Astrocyte of the spinal cord (primary cell): Measurements from ENCODE around the gene AMN.

Experiments used
- DNase-seq: peaks from one replicate; pipeline ENCODE4 v3.0.0; 2011; ENCODE audit warnings: low read depth, low spot score
- H3K4me3 ChIP-seq: 2 replicates; pipeline ENCODE4 v1.5.1; 2011; ENCODE audit warnings: low read depth, mild to moderate bottlenecking, low read length, moderate library complexity
- in situ Hi-C: cut with HindIII; loops from 2 replicates; pipeline ENCODE4 v1.10.0; 2017; ENCODE audit warnings: low sequenced_read_pairs
- TF ChIP-seq, protein P1 (sequence below): IDR thresholded peaks from 2 replicates; pipeline ENCODE4 v1.5.1; 2012; ENCODE audit warnings: low read depth, mild to moderate bottlenecking, low read length, inconsistent platforms

The AMN gene

DNA sequence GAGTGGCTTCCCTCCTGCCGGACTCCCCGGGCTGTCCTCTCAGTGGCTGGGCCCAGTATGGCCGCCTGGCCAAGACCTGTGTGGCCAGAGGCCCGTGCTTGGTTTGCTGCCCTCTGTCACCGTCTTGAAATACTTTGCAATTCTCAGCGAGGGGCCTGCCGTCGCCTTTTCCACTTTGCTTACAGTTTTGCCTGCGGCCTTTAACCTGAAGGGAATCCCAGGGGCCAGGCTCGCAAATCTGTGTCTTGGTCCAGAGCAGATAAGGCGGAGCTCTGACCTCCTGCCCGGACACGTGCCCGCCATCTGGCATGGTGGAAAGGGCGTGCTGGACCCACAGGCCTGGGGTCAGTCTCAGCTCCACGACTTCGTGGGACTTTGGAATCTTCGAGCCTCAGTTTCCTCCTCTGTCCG lies 10.9 kb upstream of the AMN start:
- TF ChIP-seq, protein P1, sequence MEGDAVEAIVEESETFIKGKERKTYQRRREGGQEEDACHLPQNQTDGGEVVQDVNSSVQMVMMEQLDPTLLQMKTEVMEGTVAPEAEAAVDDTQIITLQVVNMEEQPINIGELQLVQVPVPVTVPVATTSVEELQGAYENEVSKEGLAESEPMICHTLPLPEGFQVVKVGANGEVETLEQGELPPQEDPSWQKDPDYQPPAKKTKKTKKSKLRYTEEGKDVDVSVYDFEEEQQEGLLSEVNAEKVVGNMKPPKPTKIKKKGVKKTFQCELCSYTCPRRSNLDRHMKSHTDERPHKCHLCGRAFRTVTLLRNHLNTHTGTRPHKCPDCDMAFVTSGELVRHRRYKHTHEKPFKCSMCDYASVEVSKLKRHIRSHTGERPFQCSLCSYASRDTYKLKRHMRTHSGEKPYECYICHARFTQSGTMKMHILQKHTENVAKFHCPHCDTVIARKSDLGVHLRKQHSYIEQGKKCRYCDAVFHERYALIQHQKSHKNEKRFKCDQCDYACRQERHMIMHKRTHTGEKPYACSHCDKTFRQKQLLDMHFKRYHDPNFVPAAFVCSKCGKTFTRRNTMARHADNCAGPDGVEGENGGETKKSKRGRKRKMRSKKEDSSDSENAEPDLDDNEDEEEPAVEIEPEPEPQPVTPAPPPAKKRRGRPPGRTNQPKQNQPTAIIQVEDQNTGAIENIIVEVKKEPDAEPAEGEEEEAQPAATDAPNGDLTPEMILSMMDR: no peak
- no peak overlapping the region for H3K4me3 ChIP-seq
- in situ Hi-C loops: no loop called here
- no peak for DNase-seq

DNA sequence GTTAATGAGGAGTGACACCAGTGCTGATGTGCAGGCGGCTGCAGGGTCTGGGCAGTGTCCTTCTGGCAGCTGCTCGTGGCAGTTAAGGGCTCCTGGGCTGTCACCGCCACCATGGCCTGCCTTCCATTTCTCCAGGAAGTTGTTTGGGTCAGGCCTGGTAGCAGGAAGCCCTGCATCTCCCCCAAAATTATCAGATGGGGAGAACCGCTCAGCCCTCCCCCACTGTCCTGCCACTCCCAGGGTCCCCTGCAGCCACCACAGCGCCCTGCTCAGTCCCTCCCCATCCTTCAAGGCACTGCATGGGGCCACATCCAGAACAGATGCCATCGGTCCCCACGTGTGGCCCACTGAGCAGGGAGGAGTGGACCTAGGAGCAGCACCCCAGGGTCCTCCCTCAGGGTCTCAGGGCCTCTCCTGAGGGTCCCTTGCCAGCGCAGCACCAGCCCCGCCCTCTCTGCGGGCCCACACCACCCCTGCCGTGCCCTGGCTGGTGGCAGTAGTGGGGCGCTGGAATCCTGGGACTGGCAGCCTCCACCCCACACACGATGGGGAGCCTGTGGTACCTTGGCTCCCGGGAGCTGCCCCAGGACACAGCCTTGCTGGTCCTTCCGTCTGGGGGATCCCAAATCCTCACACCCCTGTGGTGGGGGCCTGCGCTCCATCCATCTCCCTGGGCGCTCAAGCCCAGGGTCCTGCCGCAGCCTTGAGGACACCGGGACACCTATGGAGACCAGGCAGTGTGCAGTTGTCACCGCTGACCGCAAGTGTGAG lies 10.3 kb upstream of the AMN start:
- TF ChIP-seq, protein P1: no peak
- H3K4me3 ChIP-seq: no peak overlapping the region
- in situ Hi-C loops: no loop called here
- no peak for DNase-seq

DNA sequence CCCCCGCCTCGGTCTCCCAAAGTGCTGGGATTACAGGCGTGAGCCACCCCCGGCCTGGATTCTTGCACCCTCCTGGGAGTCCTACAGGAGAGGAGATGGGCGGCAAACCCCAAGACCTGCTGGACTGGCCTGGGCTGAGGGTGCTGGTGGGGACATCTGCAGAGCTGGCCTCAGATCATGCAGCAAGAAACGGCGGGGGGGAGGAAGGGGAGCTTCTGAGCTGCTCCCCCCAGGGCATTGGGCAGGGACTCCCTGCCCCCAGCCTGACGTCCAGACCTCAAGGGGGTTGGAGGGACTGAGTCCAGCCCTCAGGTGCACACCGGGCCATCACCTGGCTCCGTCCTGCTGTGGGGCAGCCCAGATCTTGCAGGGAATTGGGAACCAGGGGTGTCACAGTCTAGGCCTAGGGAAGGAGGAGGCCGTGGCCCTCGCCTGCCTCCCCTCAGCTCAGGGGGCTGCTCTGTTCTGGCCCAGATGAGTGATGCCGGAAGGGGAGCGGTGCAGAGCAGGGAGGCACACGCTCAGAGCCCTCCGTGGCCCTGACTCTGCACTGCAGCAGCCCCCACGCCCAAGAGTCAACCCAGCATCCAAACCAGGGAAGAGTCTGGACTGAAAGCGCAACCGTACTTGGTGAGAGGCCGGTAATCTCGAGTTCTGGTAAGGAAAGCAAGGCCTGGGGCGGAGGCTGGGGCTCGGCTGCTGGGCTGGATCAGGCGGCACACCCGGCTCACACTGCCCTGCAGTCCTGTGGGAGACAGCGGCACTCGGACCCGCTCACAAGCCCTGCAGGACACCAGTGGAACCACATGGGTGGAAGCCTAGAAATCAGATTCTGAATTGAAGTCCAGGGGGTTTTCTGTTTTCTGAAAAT lies 8.9 kb upstream of the AMN start:
- TF ChIP-seq, protein P1: no peak
- in situ Hi-C loops: no loop called here
- DNase-seq: no peak
- no peak overlapping the region for H3K4me3 ChIP-seq

DNA sequence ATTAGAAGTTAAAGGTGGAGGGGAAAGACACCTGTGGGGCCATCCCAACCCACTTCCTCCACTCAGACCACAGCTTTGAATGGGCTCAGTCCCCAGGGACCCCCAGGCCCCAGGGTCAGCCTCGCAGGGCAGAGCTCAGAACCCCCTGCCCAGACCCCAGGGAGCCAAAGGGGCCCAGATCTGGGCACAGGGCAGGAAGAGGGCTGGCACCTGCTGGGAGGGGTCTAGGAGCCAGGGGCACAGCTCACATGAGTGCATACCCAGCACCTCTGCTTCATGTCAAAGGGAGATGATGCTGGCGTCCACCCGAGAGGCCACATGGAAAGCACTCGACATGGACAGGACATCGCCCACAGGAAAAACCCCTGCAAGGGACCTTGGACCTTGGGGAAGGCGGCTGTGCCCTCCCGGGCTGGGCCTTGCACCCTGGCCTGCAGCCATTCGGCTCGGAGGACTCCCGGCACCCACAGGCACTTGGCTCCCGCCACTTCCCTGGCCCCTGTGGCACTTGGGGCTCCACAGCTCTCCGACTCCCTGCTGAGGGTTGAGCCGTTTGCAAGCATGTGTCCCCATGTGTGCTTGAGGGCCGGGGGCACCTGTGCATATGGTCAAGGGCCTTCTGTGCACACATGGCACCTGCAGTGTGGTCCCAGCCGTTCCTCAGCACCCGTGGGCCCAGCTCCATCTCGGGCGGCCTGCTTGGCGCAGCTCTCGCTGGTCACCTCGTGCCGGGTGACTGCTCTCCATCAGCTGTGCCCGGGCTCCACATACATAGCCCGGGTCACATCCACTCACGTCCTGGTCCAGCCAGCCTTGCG lies 7.8 kb upstream of the AMN start:
- no peak overlapping the region for H3K4me3 ChIP-seq
- in situ Hi-C loops: no loop called here
- TF ChIP-seq, protein P1: no peak
- no peak for DNase-seq

DNA sequence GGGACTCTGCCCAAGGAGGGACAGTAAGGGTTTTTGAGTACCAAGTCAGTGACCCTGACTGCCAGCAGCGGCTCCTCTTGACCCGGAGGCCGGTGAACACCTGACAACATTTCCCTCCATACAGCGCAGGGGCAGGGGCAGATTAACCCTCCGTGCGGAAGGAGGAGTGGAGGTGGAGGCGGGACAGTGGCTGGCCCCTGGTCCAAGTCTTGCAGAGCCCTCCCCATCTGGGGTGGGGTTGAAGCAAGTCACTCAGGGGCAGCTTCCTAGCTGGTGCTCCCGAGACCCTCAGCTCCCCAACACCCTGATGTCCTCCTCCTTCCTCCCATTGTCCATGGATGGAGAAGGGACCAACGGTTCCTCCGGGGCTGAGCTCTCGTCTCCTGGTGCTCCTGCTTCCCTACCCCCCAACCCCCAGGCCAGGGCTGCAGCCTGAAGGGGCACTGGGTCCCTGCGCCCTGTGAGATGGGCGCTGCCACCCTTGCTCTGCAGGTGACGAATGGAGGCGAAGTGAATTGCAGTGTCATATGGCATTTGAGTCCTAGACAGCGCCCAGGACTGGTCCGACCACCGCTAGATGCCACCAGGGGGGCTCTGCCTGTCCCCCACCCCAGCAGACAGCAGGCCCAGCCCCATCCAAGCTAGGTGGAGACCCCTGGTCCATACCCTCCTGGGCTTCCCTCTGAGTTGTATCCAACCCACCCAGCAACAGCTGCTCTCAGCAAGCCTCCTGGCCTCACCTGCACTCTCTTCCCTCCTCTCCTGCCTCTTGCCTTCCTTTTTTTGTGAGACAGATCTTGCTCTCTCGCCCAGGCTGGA lies 7.0 kb upstream of the AMN start:
- no peak overlapping the region for H3K4me3 ChIP-seq
- in situ Hi-C loops: no loop called here
- TF ChIP-seq, protein P1: no peak

More for the DNA sequence above, 7.0 kb upstream of the AMN start:
- no peak for DNase-seq
